Activated B cell treated with CpG ODN at 0.5 μM for 24 hours (primary cell): Measurements from ENCODE around the gene POC1B. TPM values are rescaled to one million over a fixed set of nuclear protein-coding genes. Genes with fewer than 3 reads are reported as not detected.

Source experiments
- ATAC-seq: fragments of 200-7000 bp; cut with Tn5 transposase; one replicate; pipeline ENCODE4 v1.10.0; 2021; ENCODE audit warnings: low read depth, mild to moderate bottlenecking, moderate library complexity
- CTCF ChIA-PET: fragments of 350-600 bp; sonication (Branson Sonifier 250); formaldehyde crosslinking; loops from one replicate; lab custom pipeline; 2021; ENCODE audit warnings: antibody characterized with exemption; lab: Charles Lee
- POLR2A ChIA-PET: fragments of 350-600 bp; sonication (Branson Sonifier 250); formaldehyde crosslinking; loops from one replicate; lab custom pipeline; 2021; ENCODE audit warnings: antibody characterized with exemption; lab: Charles Lee
- DNase-seq: peaks from one replicate; pipeline ENCODE4 v3.0.0; 2022
- H3K27ac Mint-ChIP-seq: one replicate; pipeline ENCODE4 v1.8.0; 2020; ENCODE audit warnings: mixed read lengths
- H3K27me3 Mint-ChIP-seq: one replicate; pipeline ENCODE4 v1.8.0; 2021; ENCODE audit warnings: mixed read lengths
- H3K36me3 Mint-ChIP-seq: one replicate; pipeline ENCODE4 v1.8.0; 2021; ENCODE audit warnings: low read depth, mixed read lengths
- H3K4me1 Mint-ChIP-seq: one replicate; pipeline ENCODE4 v1.8.0; 2021; ENCODE audit warnings: mixed read lengths
- H3K4me3 Mint-ChIP-seq: one replicate; pipeline ENCODE4 v1.8.0; 2020; ENCODE audit warnings: mild to moderate bottlenecking, mixed read lengths
- H3K9me3 Mint-ChIP-seq: one replicate; pipeline ENCODE4 v1.8.0; 2020; ENCODE audit warnings: mixed read lengths
- intact Hi-C: fragments of 100-400 bp; cut with micrococcal nuclease; formaldehyde crosslinking; loops from one replicate; pipeline ENCODE4 v1.15.1; 2024
- total RNA-seq: library from RNA; stranded (reverse); gene quantifications from 2 replicates; pipeline ENCODE4 v1.2.3, GENCODE V29; 2022
- TF ChIP-seq, protein P1 (sequence below): fragments of 200-600 bp; IDR thresholded peaks from one replicate; pipeline ENCODE4 v1.8.0; 2022; ENCODE audit warnings: antibody characterized with exemption, mild to moderate bottlenecking

The POC1B gene
- total RNA-seq, 1 donor from 2014 or later = 27.3 TPM

GRCh38 chr12:89481213-89481914 is 44.5 kb downstream of the POC1B start:
- Mint-ChIP-seq H3K36me3 (peaks cover 21% of the 10 kb centered on the region), H3K9me3 (no peaks in the 10 kb centered on the region), H3K27ac (no peak overlapping the region), H3K4me1 (no peaks in the 10 kb centered on the region), H3K4me3 (no peak overlapping the region), H3K27me3 (no peaks in the 10 kb centered on the region)
- intact Hi-C loops = no loop called here
- ATAC-seq = no peak
- DNase-seq = no peak
- CTCF ChIA-PET = no interaction called here
- TF ChIP-seq, protein P1, sequence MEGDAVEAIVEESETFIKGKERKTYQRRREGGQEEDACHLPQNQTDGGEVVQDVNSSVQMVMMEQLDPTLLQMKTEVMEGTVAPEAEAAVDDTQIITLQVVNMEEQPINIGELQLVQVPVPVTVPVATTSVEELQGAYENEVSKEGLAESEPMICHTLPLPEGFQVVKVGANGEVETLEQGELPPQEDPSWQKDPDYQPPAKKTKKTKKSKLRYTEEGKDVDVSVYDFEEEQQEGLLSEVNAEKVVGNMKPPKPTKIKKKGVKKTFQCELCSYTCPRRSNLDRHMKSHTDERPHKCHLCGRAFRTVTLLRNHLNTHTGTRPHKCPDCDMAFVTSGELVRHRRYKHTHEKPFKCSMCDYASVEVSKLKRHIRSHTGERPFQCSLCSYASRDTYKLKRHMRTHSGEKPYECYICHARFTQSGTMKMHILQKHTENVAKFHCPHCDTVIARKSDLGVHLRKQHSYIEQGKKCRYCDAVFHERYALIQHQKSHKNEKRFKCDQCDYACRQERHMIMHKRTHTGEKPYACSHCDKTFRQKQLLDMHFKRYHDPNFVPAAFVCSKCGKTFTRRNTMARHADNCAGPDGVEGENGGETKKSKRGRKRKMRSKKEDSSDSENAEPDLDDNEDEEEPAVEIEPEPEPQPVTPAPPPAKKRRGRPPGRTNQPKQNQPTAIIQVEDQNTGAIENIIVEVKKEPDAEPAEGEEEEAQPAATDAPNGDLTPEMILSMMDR = no peak
- POLR2A ChIA-PET = no interaction called here

GRCh38 chr12:89479982-89480381 is 45.9 kb downstream of the POC1B start:
- POLR2A ChIA-PET = no interaction called here
- ATAC-seq = no peak
- H3K9me3 Mint-ChIP-seq = no peaks in the 10 kb centered on the region
- intact Hi-C loops = no loop called here
- H3K27ac Mint-ChIP-seq = no peak overlapping the region
- H3K36me3 Mint-ChIP-seq = peaks cover 10% of the 10 kb centered on the region
- CTCF ChIA-PET = no interaction called here
- H3K27me3 Mint-ChIP-seq = no peaks in the 10 kb centered on the region
- H3K4me1 Mint-ChIP-seq = peaks cover 2% of the 10 kb centered on the region
- H3K4me3 Mint-ChIP-seq = no peak overlapping the region
- no peak for DNase-seq
- TF ChIP-seq, protein P1 = no peak

GRCh38 chr12:89477633-89478279 is 48.1 kb downstream of the POC1B start:
- H3K4me1 Mint-ChIP-seq = peaks cover 9% of the 10 kb centered on the region
- DNase-seq (no peak), ATAC-seq (no peak)
- H3K36me3 Mint-ChIP-seq = peaks cover 3% of the 10 kb centered on the region
- H3K27me3 Mint-ChIP-seq = no peaks in the 10 kb centered on the region
- TF ChIP-seq, protein P1 = no peak
- H3K27ac Mint-ChIP-seq = no peak overlapping the region
- H3K4me3 Mint-ChIP-seq = no peak overlapping the region
- H3K9me3 Mint-ChIP-seq = no peaks in the 10 kb centered on the region
- ChIA-PET CTCF (no interaction called here), POLR2A (no interaction called here)
- intact Hi-C loops = no loop called here

DNA sequence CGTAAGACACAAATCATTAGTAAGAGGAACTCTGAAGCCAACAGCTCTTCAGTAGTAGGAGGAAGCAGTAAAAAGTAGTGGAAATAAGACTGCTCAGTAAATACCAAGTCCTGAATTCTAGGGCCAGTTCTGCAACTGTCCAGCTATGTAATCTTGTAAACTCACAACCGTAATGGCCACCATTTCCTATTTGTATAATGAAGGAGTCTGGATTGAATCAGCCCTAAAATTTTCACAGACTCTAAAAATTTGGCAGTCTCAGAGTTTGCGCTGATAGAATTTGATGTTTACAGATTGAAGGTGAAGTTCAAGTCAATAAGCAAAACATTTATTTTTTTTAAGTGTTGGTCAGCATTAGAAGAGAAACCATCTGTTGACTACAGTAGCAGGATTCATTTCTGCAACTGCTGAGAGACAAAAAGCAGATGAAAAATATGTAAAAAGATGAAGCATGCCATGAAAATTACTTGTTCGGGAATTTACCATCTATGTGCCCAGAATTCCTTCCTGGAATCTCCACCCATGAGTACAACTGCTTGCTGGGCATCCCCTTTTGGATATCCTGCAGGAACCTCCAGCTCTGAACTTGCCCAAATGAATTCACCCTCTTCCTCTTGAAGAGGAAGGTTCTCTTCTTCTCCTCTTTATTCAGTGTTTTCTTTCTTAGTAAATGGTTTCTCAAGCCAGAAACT is 48.8 kb downstream of the POC1B start:
- Mint-ChIP-seq H3K36me3 (peaks cover 1% of the 10 kb centered on the region), H3K27me3 (no peaks in the 10 kb centered on the region), H3K4me3 (no peak overlapping the region), H3K4me1 (peaks cover 9% of the 10 kb centered on the region), H3K9me3 (no peaks in the 10 kb centered on the region), H3K27ac (no peak overlapping the region)
- ATAC-seq = no peak
- CTCF ChIA-PET = no interaction called here
- POLR2A ChIA-PET = no interaction called here
- intact Hi-C loops = no loop called here
- no peak for DNase-seq
- TF ChIP-seq, protein P1 = no peak

GRCh38 chr12:89476232-89476631 is 49.6 kb downstream of the POC1B start:
- TF ChIP-seq, protein P1 = no peak
- Mint-ChIP-seq H3K4me1 (peaks cover 10% of the 10 kb centered on the region), H3K36me3 (peaks cover 1% of the 10 kb centered on the region), H3K27ac (no peak overlapping the region), H3K27me3 (no peaks in the 10 kb centered on the region), H3K4me3 (no peak overlapping the region), H3K9me3 (no peaks in the 10 kb centered on the region)
- ChIA-PET CTCF (no interaction called here), POLR2A (interaction anchor here (2.2 kb wide), 1 partner anchor 48 kb away, joined by 4 read pairs; the partner anchor contains the start of gene GALNT4)
- no peak for DNase-seq
- ATAC-seq = no peak
- intact Hi-C loops = no loop called here
